HG02973 (cell line): Measurements from ENCODE around the gene OR4C46.
"Not testable (repeated sequence)": the region's sequence is repeated elsewhere in the genome, so short reads cannot be mapped to it uniquely, and the experiment has no call there.

Experiments
- ATAC-seq: cut with Tn5 transposase; IDR thresholded peaks from one replicate; pipeline ENCODE4 v1.9.1; 2021; ENCODE audit warnings: moderate library complexity; ENCODE audit not compliant: unreplicated experiment

The OR4C46 gene

GRCh38 chr11:54603898-54604297, at the start of gene OR4C46:
OR4C46 (minus strand) TSS chr11:54603998; CDS start chr11:54603998, 0 bp downstream.
- ATAC-seq: no peak

DNA sequence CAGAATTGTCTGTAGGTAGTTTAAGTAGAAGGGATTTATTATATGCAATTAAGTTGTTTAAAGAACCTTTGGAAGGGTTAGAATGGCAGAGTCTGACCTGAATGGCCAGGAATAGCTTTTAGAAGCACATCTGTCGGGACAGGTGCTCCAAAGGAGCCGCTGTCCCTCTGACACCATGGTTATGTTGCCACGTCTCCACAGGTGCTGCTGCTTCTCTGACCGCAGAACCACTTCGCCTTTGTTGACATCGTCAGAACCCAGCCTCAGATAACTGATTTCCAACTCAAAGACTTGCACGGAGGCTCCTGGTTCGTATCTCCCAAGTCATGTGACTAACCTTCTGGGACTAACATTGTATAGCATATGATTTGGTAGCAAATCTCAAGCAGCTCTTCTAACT, 41.8 kb upstream of the OR4C46 start:
- not testable (repeated sequence) for ATAC-seq

GRCh38 chr11:54561439-54561838, 42.4 kb downstream of the OR4C46 start:
- ATAC-seq: not testable (repeated sequence)

DNA sequence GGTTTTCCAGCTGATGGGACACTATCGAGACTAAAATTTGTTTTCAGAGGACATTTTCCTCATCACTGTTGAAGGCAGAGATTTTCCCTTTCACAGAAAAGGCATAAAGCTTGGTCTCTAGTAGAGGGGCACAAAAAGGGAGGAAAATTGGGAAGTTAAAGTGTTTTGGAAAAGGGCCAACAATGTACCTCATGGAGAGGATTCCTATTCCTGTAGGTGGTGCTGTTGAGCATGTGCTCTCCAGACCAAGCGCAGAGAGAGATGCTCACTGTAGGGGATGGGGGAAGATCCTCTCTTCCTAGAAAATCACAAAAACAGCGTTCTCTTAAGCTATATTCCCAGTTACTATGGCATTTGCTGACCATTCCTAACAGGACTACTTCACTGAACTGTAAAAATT, 44.9 kb downstream of the OR4C46 start:
- ATAC-seq: no peak

GRCh38 chr11:54558407-54558806, 45.4 kb downstream of the OR4C46 start:
- no peak for ATAC-seq
